Thyroid gland (tissue), 4 donors: ENCODE results near the gene SMPX.

Experiments
- CTCF ChIP-seq, 6 experiments: fragments of 200-600 bp in 3 of 6; fragments of 450-650 bp in 3 of 6; sonication (generic) in 3 of 6; IDR thresholded peaks; one replicate each; pipeline ENCODE4 v1.5.1; 2016 to 2019; ENCODE audit warnings: antibody characterized with exemption in 6 of 6, mild to moderate bottlenecking in 2 of 6, inconsistent platforms in 1 of 6, moderate library complexity in 1 of 6
- POLR2A ChIP-seq, 2 donors: fragments of 450-650 bp; IDR thresholded peaks; one replicate each; pipeline ENCODE4 v1.6.1; 2017; ENCODE audit warnings: antibody characterized with exemption in 2 of 2, mild to moderate bottlenecking in 2 of 2, moderate library complexity in 1 of 2

- TF ChIP-seq POLR2A (IDR thresholded peaks at IDR 0.05): no peak
- no peak for TF ChIP-seq CTCF (IDR thresholded peaks at IDR 0.05)
These were observed 44.2 kb upstream of the SMPX start for GRCh38 chrX:21802054-21802670.
